ENCODE data around the gene KNOP1. TPM values are rescaled to one million over a fixed set of nuclear protein-coding genes. Genes with fewer than 3 reads are reported as not detected.
"Not testable (repeated sequence)": the region's sequence is repeated elsewhere in the genome, so short reads cannot be mapped to it uniquely, and the experiment has no call there.

KNOP1 gene
- total RNA-seq, 1 donor from 2014 or later: 16.5 TPM

DNA sequence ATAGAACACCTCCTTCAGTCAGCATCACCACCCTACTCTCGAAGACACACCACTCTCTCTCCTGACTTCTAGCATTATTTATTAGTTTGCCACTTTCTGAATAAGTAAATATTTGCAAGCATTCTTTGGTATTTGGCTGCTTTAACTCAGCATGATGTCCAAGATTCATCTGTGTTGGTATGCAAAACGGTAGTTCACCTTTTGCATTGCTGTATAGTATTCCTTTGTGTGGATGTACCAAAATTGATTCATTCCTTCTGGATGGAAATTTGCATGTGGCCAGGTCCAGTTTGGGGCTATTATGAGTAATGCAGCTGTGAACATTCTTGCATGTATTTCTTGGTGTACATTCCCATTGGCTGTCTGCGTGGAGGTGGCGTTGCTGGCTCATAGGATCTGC lies 32.9 kb downstream of the KNOP1 start:
- H3K4me3 ChIP-seq (ENCODE audit: low read depth, low read length): no peak overlapping the region
- no peak for DNase-seq (ENCODE audit: low read depth)
- TF ChIP-seq, protein P1, sequence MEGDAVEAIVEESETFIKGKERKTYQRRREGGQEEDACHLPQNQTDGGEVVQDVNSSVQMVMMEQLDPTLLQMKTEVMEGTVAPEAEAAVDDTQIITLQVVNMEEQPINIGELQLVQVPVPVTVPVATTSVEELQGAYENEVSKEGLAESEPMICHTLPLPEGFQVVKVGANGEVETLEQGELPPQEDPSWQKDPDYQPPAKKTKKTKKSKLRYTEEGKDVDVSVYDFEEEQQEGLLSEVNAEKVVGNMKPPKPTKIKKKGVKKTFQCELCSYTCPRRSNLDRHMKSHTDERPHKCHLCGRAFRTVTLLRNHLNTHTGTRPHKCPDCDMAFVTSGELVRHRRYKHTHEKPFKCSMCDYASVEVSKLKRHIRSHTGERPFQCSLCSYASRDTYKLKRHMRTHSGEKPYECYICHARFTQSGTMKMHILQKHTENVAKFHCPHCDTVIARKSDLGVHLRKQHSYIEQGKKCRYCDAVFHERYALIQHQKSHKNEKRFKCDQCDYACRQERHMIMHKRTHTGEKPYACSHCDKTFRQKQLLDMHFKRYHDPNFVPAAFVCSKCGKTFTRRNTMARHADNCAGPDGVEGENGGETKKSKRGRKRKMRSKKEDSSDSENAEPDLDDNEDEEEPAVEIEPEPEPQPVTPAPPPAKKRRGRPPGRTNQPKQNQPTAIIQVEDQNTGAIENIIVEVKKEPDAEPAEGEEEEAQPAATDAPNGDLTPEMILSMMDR (conservative IDR thresholded peaks at IDR 0.05; ENCODE audit: low read depth, low read length): no peak

DNA sequence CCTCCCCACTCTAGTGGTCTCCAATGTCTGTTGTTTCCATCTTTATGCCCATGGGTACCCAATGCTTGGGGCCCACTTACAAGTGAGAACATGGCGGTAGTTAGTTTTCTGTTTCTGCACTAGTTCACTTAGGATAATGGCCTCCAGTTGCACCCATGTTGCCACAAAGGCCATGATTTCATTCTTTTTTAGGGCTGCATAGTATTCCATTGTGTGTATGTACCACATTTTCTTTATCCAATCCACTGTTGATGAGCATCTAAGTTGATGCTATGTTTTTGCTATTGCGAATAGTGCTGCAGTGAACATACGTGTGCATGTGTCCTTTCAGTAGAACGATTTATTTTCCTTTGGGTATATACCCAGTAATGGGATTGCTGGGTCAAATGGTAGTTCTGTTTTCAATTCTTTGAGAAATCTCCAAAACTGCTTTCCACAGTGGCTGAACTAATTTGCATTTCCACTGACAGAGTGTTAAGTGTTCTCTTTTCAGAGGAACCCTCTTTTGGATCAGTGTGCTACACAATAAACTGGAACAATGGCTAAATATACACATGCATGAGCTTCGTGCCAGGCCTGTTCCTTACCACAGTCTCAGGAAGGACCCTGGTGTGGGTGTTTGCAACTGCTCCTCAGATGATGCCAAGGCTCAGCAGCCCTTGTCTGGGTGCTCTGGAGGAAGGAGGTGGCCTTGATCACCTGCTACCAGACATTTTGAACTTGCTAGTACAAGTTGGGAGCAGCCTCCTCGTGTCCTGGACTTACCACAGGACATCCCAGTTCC lies 34.4 kb downstream of the KNOP1 start:
- no peak overlapping the region for H3K4me3 ChIP-seq (ENCODE audit: low read depth, low read length)
- TF ChIP-seq, protein P1 (conservative IDR thresholded peaks at IDR 0.05; ENCODE audit: low read depth, low read length): no peak
- DNase-seq (ENCODE audit: low read depth): no peak

DNA sequence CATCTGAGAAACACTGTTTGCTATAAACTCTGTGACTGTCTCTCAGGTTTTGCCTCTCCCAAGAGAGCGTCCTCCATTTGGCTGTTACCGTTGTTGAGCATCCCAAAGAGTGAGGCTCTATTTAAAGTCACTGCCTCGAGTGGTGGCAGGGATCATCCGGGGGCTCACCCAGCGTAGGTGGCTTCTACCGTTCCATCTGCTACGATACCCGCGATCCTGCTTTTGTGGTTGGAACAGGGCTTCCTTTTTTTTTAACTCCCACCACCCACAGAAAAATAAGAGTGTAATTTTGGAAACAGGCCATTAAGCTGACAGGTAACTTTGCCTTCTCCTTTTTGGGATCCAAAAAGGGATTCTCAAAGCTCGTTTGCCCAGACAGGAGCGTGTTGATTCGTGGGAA lies 36.4 kb downstream of the KNOP1 start:
- TF ChIP-seq, protein P1 (conservative IDR thresholded peaks at IDR 0.05; ENCODE audit: low read depth, low read length): no peak
- no peak for DNase-seq (ENCODE audit: low read depth)
- no peak overlapping the region for H3K4me3 ChIP-seq (ENCODE audit: low read depth, low read length)

DNA sequence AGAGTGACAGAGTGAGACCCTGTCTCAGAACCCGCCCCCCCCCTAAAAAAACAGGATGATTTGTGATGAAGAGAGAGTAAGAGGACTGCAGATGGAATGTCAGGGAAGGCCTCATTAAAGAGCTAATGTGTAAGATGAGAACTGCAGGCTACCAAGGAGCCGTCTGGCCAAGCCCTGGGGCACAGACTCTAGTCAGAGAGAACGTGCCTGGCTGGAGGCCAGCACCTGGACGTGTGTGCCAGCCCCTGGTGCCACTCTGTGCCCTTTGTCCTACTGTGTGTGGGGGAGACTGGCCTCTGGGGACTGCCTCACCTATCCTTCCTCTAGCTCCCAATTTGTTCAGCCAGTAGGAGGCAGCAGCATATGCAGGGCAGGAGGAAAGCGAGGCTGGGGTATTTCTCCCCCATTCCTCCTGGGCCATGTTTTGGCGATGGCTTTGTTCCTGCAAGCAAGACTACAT lies 37.1 kb downstream of the KNOP1 start:
- H3K4me3 ChIP-seq (ENCODE audit: low read depth, low read length): no peak overlapping the region
- DNase-seq (ENCODE audit: low read depth): no peak
- TF ChIP-seq, protein P1 (conservative IDR thresholded peaks at IDR 0.05; ENCODE audit: low read depth, low read length): peak; percentile 42

DNA sequence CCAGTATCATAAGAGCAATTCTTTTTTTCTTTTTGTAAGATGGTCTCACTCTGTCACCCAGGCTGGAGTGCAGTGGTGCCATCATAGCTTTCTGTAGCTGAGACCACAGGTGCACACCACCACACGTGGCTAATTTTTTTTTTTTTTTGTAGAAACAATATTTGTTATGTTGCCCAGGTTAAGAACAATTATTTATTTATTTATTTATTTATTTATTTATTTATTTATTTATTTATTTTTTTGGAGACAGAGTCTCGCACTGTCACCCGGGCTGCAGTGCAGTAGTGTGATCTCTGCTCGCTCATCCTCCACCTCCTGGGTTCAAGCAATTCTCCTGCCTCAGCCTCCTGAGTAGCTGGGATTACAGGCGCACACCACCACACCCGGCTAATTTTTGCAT lies 38.7 kb downstream of the KNOP1 start:
- H3K4me3 ChIP-seq (ENCODE audit: low read depth, low read length); DNase-seq (ENCODE audit: low read depth): not testable (repeated sequence)

DNA sequence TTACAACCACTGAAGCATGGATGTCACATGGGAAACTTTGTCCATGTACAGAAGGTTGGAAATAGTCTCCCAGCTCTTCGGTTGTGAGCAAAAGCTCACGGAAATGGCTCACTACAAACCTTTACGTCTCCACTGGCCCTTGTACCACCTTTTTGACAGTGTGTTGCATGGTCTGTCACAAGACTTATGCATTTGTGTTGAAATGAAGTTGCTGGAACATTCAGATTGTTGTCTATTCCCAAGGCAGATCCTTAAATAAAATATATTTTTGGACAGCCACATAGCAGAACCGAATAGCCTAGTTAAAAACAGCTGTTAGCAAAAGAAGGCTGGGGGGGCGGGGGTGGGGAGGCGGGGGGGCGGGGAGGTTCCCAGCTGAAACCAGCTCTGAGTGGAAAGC lies 39.2 kb downstream of the KNOP1 start:
- no peak overlapping the region for H3K4me3 ChIP-seq (ENCODE audit: low read depth, low read length)
- no peak for DNase-seq (ENCODE audit: low read depth)
- TF ChIP-seq, protein P1 (conservative IDR thresholded peaks at IDR 0.05; ENCODE audit: low read depth, low read length): no peak

DNA sequence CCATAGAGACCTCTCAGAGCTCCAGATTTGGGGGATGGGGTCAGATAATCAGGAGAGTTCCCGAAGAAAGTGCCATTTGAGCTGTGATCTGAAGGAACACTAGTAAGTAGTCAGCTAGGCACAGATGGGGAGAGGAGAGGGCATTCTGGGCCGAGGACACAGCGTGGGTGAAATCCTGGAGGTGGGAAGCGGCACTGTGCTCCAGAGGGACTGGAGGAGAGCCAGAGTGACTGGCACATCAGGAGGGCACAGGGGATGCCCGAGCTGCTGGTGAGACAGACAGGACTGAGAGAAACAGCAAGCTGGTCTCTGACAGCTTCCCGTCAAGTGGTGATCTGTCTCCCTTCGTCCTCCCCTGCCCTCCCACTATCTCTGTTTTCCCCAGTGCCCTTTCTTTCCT lies 40.6 kb downstream of the KNOP1 start:
- H3K4me3 ChIP-seq (ENCODE audit: low read depth, low read length): no peak overlapping the region
- TF ChIP-seq, protein P1 (conservative IDR thresholded peaks at IDR 0.05; ENCODE audit: low read depth, low read length): no peak
- no peak for DNase-seq (ENCODE audit: low read depth)
